GM21528 (cell line): Measurements from ENCODE around the gene FMNL3.
"Not testable (repeated sequence)": the region's sequence is repeated elsewhere in the genome, so short reads cannot be mapped to it uniquely, and the experiment has no call there.

Source experiments
- ATAC-seq: cut with Tn5 transposase; IDR thresholded peaks from one replicate; pipeline ENCODE4 v1.9.1; 2021; ENCODE audit warnings: mild to moderate bottlenecking, moderate library complexity; ENCODE audit not compliant: unreplicated experiment, low FRiP score

Gene FMNL3, protein sequence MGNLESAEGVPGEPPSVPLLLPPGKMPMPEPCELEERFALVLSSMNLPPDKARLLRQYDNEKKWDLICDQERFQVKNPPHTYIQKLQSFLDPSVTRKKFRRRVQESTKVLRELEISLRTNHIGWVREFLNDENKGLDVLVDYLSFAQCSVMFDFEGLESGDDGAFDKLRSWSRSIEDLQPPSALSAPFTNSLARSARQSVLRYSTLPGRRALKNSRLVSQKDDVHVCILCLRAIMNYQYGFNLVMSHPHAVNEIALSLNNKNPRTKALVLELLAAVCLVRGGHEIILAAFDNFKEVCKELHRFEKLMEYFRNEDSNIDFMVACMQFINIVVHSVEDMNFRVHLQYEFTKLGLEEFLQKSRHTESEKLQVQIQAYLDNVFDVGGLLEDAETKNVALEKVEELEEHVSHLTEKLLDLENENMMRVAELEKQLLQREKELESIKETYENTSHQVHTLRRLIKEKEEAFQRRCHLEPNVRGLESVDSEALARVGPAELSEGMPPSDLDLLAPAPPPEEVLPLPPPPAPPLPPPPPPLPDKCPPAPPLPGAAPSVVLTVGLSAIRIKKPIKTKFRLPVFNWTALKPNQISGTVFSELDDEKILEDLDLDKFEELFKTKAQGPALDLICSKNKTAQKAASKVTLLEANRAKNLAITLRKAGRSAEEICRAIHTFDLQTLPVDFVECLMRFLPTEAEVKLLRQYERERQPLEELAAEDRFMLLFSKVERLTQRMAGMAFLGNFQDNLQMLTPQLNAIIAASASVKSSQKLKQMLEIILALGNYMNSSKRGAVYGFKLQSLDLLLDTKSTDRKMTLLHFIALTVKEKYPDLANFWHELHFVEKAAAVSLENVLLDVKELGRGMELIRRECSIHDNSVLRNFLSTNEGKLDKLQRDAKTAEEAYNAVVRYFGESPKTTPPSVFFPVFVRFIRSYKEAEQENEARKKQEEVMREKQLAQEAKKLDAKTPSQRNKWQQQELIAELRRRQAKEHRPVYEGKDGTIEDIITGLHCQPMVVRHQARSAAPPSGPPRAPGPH

DNA sequence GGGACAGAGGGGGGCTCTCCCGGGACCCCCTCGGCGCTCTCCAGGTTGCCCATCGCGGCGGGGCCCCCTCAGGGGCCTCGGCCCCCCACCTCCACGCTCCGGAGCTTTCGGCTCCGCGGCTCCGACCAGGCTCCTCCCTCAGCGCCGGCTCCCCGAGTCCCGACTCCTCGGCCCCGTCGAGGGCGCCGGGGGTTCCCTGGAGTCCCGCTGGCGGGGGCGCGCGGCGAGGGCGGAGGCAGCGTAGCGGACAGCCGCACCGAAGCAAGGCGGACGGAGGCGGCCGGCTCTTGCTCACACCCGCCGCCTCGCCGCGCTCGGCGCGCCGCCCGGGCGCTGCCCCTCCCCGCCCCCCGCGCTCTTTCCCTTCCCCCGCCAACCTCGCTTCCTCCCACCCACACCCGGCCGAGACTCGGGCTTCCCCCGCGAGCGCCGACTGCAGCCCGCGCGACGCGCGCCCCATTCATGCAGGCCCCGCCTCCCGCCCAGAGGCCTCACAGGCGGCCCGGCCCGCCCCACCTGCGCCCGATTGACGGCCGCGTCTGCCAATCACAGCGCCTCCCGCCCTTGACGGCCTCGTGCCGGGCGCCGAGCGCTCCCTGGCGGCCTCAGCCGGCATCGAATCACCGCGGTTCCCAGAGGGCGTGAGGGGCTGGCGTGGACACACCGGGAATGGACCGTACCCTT is at the start of gene FMNL3:
FMNL3 (minus strand) TSS at position 278 of the 684 bp plus-strand sequence; CDS start at position 53, 225 bp downstream.
- ATAC-seq, result peak; percentile 82

GRCh38 chr12:49750996-49751393 is 43.8 kb upstream of the FMNL3 start:
- ATAC-seq, result no peak

- ATAC-seq, result no peak
Measured at GRCh38 chr12:49750027-49750995, 43.1 kb upstream of the FMNL3 start.

- ATAC-seq, result no peak
Measured at GRCh38 chr12:49748800-49749199, 41.6 kb upstream of the FMNL3 start.

DNA sequence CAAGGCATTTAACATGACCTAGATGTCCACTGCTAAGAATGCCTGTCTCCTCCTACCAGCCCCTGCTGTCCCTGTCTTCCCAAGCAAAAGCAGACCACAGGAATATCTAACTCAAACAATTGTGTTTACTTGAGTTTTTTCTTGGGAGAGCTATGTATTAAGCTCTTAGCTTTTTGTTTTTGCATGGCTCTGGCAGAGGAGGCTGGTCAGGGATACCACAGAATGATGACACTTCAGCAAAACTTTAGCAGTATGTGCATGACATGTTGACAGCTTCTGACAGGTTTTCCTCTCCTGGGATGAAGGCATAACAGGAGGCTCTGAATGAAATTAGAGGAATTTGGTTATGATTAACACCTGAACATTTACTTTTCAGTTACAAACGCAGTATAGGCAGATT is 41.1 kb upstream of the FMNL3 start:
- no peak for ATAC-seq

DNA sequence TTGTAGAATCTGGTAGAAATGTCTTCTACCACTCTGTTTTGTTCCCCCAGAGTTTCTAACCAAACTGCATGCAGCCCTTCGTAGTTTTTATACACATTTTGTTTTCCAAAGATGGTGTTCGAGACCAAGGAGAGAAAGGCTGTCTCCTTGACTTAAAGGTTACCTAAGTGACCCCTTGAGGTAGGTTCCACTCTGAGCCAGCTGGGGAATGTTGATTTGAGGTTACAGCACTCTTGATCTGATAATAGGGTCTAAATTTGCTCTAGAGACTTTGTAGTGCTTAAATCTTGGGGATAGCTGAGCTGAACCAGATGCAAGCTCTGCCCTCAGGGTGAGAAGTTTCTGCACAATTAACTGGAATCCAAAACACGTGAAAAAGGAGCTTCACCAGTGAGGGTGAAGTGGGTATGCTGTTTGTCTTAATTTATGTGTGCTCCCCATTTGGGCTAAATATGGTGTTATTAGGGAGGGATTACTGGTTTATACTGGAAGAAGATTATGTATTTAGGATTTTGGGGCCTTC is 37.2 kb upstream of the FMNL3 start:
- no peak for ATAC-seq

DNA sequence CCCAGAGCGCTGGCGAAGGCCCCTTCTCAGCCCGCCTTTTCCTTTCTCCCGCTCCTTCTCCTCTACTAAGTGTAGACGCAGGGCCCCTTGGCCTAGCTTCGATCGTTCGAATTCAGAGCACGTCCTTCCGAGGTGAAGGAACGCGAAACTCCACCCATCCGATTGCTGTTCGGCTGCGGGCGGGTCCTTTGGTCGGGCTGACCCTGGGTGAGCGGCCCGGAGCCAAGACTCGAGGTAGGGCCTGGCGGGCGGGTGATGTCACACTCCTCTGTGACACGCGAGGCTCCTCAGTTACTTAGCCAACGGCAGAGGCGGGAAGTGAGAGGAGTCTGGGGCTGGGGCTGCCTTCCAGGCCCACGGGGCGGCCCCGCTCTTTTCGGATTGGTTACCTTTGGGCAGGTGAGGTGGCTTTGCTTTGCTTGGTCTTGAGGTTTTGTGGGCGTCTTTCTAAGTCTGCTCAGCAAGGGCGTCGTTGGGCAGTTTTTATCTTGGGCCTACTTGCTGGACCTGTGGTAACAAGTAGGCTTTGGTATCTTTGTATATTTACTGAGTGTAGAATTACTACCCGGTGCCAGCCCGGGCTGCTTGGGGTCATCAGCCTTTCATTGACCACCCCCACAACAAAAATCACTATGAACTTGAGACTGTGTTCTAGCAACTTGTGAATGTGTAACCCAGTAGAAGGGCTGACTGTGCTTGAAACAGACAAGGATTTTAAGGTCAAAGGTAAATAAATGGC is 34.8 kb upstream of the FMNL3 start:
- ATAC-seq, result peak; percentile 59

DNA sequence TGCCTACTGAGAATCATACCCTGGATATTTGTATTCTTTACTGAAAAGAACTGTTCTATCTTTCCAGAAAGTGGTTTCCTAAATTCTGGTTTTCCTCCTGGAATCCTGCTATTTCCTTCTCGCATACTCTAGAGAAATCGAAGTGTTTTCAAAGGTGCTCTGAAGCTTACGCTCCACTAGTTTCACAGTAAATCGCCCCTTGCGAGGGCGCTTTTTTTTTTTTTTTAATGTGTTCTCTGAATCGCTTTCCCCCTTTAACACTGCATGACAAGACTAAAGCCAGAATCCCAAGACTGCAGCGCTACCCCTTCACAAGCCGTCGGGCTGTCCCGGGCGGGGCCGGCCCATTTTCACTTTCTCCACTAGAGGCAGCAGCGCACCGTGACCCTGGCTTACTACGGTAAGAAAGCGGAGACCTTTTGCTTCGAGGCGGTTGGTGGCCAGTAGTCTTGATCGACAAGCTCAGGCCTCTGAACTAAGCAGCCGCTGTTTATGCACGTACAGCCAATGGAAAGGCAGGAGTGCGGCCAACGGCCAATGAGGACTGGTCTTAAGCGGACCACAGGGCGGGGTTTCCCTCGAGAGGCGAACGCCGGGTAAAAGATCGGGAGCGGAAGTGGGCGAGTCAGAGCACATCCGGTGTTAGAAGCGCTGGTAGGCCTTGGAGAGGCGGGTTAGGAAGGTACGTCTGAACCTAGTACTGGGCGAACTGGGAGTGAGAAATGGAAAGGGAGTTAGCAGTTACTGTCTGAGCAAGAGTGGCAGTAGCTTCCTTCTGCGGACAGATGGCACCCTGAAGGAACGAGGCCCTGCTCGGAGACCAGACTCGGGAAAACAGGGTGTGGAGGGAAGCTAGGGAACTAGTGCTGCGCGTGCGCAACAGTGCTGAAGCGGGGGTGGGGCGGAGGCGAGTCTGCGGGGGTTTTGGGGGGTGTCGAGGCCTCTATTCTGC is 34.0 kb upstream of the FMNL3 start, which contains the start of gene TMBIM6:
TMBIM6 (plus strand) TSS at position 628 of the 952 bp plus-strand sequence. CDS start 10,937 bp downstream, outside the sequence.
- peak; percentile 94 for ATAC-seq

GRCh38 chr12:49740277-49740676 is 33.1 kb upstream of the FMNL3 start:
- not testable (repeated sequence) for ATAC-seq

DNA sequence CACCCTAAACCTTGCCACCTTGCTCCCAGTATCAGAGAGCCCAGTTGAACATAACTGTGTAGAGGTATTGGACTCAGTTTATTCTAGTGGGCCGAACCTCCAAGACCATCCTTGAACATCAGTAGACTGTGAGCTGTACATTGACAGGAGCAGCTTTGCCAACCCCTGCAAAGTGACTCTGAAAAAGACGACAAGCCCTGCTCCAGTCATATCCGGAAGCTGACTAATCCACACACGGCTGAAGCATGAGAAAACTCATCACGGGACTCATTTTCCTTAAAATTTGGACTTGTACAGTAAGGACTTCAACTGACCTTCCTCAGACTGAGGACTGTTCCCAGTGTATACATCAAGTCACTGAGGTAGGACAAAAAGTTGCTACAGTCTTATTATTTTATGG is 31.5 kb upstream of the FMNL3 start:
- not testable (repeated sequence) for ATAC-seq

DNA sequence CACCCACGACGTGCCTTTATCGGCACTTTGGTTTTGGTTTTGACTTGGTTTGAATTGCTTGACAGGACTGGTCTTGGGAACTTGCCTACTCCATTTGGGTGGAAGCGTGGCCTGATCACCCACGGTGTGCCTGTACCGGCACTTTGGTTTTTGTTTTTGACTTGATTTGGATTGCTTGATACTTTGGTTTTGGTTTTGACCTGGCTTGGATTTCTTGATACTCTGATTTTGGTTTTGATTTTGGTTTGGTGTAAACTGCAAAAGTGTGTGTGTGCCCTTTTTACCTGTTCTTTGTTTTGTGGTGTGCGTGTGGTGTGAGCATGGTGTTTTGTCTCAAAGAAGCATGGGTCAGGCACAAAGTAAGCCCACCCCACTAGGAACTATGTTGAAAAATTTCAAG is 27.7 kb upstream of the FMNL3 start:
- ATAC-seq, result not testable (repeated sequence)

- ATAC-seq, result no peak
Measured at GRCh38 chr12:49733219-49734017, 26.2 kb upstream of the FMNL3 start.

DNA sequence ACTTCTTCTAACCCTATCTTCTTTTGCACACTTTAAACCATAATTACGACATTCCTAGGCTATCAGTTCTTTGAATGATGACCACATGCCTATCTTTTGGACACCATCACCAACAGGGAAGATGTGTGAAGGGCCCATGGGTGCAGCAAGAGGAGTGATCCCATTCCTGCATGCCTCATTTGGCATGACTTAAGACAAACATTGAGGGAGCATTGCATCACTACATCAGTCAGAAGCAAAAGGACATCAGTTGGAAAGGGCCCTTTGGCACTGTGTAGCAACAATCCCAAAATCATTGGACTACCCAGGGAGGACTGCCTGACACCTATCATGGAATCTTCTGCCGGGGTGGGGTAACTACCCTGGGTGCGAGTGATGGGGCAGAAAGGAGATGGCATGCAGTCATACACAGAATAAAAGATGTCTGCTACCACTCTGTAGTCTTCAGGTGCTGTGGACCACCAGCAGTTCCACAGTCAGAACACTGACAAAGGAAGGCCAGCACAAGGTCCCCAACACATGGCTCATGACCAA is 23.4 kb upstream of the FMNL3 start:
- no peak for ATAC-seq

DNA sequence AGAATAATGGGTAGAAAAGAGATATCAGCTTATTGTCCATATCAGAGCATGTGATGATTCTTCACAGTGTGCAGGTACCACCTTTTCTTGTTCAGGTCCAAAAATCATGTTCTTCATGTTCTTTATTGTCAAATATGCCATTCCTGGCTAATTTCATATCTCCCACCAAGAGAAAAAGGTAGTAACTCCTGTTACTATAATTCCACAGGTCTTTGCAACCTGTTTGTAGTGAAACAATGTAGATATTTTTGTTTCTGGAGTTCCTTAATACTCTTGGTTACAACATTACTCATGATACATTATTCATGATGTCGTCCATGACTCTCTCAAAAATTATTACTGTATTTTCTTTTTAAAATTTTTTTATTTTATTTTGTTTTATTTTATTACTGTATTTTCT is 22.8 kb upstream of the FMNL3 start:
- no peak for ATAC-seq

- no peak for ATAC-seq
Measured at GRCh38 chr12:49728446-49728845, 21.2 kb upstream of the FMNL3 start.

GRCh38 chr12:49721355-49721754 is 14.2 kb upstream of the FMNL3 start:
- not testable (repeated sequence) for ATAC-seq
